Body of pancreas (tissue), 4 donors: ENCODE data around the gene CLINT1. TPM values are rescaled to one million over a fixed set of nuclear protein-coding genes. Genes with fewer than 3 reads are reported as not detected.
A peak's percentile ranks its signal among the peaks of the same experiment; 100 is the strongest.

Source experiments
- ATAC-seq: fragments of 150-250 bp; one replicate; pipeline ENCODE4 v1.9.1; 2016
- DNase-seq, 4 donors: peaks; one replicate each; pipeline ENCODE4 v3.0.0-alpha.2; 2019
- H3K27ac ChIP-seq, 4 donors: fragments of 200-600 bp; sonication (generic); 1 replicate in 3 of 4; 2 replicates in 1 of 4; pipeline versions ENCODE4 v1.5.1 to v1.6.1; 2016 to 2019; ENCODE audit warnings: mild to moderate bottlenecking in 1 of 4, mixed read lengths in 1 of 4, moderate library complexity in 1 of 4
- H3K27me3 ChIP-seq, 2 donors: fragments of 200-600 bp; sonication (generic); one replicate each; pipeline ENCODE4 v1.6.0; 2016; ENCODE audit warnings: mild to moderate bottlenecking in 1 of 2
- H3K36me3 ChIP-seq, 2 donors: fragments of 200-600 bp; sonication (generic); replicated peaks in 1 of 2; 2 replicates each; pipeline ENCODE4 v1.5.1; 2016; ENCODE audit warnings: low read depth in 2 of 2; ENCODE audit not compliant: insufficient read depth in 1 of 2
- H3K4me1 ChIP-seq: fragments of 200-600 bp; sonication (generic); one replicate; pipeline ENCODE4 v1.6.0; 2016
- H3K4me3 ChIP-seq, 2 donors: fragments of 200-600 bp; sonication (generic); 1 replicate in 1 of 2; 2 replicates in 1 of 2; pipeline ENCODE4 v1.5.1; 2016 to 2019
- H3K9me3 ChIP-seq, 3 donors: fragments of 200-600 bp; sonication (generic); 1 replicate in 2 of 3; 2 replicates in 1 of 3; pipeline ENCODE4 v1.5.1; 2016
- POLR2A ChIP-seq, 3 donors: fragments of 450-650 bp; IDR thresholded peaks; one replicate each; pipeline ENCODE4 v1.6.1; 2016; ENCODE audit warnings: antibody characterized with exemption in 3 of 3, mild to moderate bottlenecking in 2 of 3
- WGBS, 2 donors: methylation state at CpG; one replicate each; pipeline ENCODE4 v1.1.5; 2017; 5-methylcytosine and 5-hydroxymethylcytosine counted together
- intact Hi-C: fragments of 100-400 bp; cut with DNase I; formaldehyde crosslinking; loops from one replicate; pipeline ENCODE4 v1.15.1; 2023
- total RNA-seq, 2 donors: library from RNA; depleted of rRNA; stranded (reverse); fragments of >200 nt; gene quantifications; one replicate each; pipeline ENCODE4 v1.1.0, GENCODE V29; 2016
- TF ChIP-seq, protein P1 (sequence below), 7 experiments: fragments of 450-650 bp in 4 of 7; fragments of 200-600 bp in 3 of 7; sonication (generic) in 3 of 7; IDR thresholded peaks; one replicate each; pipeline ENCODE4 v1.5.1; 2016 to 2019; ENCODE audit warnings: antibody characterized with exemption in 7 of 7

CLINT1 gene
- total RNA-seq, 2 donors from 2014 or later = 59.0 to 75.8 TPM

DNA sequence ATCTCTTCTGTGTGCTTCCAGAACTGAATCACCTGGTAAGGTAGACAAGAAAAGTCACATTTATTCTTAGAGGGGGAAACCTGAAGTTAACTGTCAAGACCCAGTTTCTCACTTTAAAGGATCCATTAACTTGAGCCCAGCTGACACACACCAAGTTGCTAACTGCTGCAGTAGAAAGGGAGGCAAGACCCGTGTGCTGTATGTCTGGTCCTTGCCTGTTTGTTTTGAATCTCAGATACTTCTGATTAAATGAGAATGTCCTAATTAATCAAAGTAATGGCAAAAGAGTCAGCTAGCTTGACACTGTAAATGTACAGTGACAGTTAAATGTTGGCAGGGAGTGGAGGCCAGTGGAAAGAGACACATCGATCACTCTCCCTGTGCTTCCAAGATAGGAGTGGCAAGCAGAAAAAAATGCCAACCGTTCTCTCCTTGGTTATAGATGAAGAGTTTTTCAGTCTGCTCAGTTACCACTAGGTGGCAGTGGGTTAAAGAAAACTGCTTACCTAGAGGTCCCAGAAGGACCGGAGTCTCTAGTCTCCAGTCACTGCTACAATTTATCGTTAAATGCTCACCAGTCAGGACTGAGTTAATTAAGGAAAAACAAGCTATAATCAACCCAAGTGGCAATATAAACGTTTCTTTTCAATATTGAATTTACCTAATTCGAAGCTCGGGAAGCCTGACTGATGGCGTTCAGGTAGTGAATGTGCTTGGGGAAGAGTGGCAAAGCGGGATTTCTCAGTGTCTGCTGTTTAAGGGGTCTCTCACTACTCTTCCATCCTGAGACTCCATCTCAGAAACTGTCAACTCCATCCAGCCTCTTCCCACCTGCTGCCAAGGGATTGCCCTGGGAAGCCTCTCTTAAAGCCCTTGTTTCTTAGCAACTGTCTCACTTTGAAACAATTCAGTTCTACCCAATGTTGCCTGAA lies 97.0 kb downstream of the CLINT1 start:
- Histone ChIP-seq H3K27me3 (no peaks in the 10 kb centered on the region), H3K9me3 (no peaks in the 10 kb centered on the region), H3K27ac (no peak overlapping the region), H3K4me3 (no peak overlapping the region), H3K36me3 (no peaks in the 10 kb centered on the region), H3K4me1 (peaks cover 9% of the 10 kb centered on the region)
- WGBS, 2 donors = 24 to 25% methylated on average over 10 of the region's 10 CpGs
- DNase-seq (peak in 3 of 4 donors; percentile 10 to 63 (median 39)), ATAC-seq (peak; percentile 78)
- intact Hi-C loops = no loop called here
- TF ChIP-seq, protein P1, sequence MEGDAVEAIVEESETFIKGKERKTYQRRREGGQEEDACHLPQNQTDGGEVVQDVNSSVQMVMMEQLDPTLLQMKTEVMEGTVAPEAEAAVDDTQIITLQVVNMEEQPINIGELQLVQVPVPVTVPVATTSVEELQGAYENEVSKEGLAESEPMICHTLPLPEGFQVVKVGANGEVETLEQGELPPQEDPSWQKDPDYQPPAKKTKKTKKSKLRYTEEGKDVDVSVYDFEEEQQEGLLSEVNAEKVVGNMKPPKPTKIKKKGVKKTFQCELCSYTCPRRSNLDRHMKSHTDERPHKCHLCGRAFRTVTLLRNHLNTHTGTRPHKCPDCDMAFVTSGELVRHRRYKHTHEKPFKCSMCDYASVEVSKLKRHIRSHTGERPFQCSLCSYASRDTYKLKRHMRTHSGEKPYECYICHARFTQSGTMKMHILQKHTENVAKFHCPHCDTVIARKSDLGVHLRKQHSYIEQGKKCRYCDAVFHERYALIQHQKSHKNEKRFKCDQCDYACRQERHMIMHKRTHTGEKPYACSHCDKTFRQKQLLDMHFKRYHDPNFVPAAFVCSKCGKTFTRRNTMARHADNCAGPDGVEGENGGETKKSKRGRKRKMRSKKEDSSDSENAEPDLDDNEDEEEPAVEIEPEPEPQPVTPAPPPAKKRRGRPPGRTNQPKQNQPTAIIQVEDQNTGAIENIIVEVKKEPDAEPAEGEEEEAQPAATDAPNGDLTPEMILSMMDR (IDR thresholded peaks at IDR 0.05) = peak; percentile 49 to 80 (median 69)
- TF ChIP-seq POLR2A (IDR thresholded peaks at IDR 0.05) = no peak

DNA sequence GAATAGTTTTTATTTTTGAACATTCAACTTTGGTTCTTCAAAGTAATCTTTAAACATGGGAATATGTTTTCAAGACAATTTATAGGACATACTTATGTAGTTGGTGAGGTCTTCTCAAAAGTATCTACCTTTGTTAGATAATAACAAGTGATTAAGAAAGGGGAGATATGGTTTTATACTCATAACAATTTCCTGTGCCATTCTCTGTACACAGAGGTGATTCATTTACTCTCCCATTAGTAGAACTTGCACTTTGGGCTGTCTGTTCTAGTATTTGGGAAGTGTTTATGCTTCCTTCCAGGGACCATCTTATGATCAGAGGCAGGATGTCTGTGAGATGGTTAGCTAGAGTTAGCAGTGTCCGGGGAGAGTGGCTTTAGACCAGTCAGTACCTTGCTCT lies 100.2 kb downstream of the CLINT1 start:
- Histone ChIP-seq H3K36me3 (peaks cover 7 to 9% of the 10 kb centered on the region in 2 donors), H3K27me3 (no peaks in the 10 kb centered on the region), H3K9me3 (no peaks in the 10 kb centered on the region), H3K27ac (no peak overlapping the region), H3K4me3 (no peak overlapping the region), H3K4me1 (peaks cover 9% of the 10 kb centered on the region)
- 80 to 81% methylated on average over 1 of the region's 1 CpG for WGBS, 2 donors
- no peak for TF ChIP-seq POLR2A (IDR thresholded peaks at IDR 0.05)
- TF ChIP-seq, protein P1 (IDR thresholded peaks at IDR 0.05) = no peak
- intact Hi-C loops = no loop called here
- no peak for ATAC-seq
- no peak for DNase-seq

DNA sequence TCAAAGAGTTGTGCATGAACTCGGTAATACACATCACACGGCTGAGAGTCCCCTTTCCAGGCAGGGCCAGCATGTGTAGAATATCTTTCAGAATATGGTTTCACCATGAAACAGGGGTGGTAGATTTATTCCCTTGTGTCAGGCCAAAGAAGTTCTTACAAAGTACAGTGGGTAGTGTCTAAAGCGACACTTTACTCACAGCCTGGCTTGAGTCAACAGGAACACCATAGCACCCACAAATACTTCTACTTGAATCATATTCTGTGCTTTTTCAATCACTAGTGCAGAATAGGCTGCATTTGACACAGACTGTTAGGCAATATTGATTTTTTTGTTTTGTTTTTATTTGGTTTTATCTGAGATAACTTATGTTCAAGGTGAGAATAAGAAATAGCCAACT lies 102.8 kb downstream of the CLINT1 start:
- Histone ChIP-seq H3K9me3 (no peaks in the 10 kb centered on the region), H3K27ac (no peak overlapping the region), H3K27me3 (no peaks in the 10 kb centered on the region), H3K4me1 (no peaks in the 10 kb centered on the region), H3K36me3 (peaks cover 7 to 19% of the 10 kb centered on the region in 2 donors), H3K4me3 (no peak overlapping the region)
- intact Hi-C loops = no loop called here
- TF ChIP-seq, protein P1 (IDR thresholded peaks at IDR 0.05) = no peak
- no peak for TF ChIP-seq POLR2A (IDR thresholded peaks at IDR 0.05)
- ATAC-seq (no peak), DNase-seq (no peak)
- WGBS, 2 donors = 87 to 100% methylated on average over 3 of the region's 3 CpGs

DNA sequence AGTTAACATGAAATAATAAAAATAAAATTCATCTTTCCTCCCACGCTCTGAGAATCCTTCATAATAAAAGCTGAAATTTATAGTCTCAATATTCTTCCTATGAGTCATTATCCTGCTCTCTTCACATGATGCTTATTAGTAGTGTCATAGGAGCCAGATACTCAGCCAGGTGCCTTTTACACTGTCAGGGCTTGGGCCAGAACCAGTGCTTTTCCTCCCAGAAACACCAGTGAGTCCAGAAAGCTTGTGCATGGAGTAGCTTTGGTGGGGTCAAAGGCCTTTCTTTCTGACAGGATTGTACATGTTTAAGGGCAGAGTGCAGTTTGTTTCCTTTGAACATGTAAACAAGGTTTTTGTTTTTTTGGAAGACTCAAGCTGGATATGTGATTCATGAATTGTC lies 108.6 kb downstream of the CLINT1 start:
- DNase-seq (no peak), ATAC-seq (no peak)
- WGBS, 2 donors = 94% methylated on average over 1 of the region's 1 CpG
- intact Hi-C loops = no loop called here
- Histone ChIP-seq H3K9me3 (no peaks in the 10 kb centered on the region), H3K27me3 (no peaks in the 10 kb centered on the region), H3K4me3 (no peak overlapping the region), H3K4me1 (peaks cover 2% of the 10 kb centered on the region), H3K36me3 (peaks cover 4 to 17% of the 10 kb centered on the region in 2 donors), H3K27ac (no peak overlapping the region)
- TF ChIP-seq POLR2A (IDR thresholded peaks at IDR 0.05) = no peak
- TF ChIP-seq, protein P1 (IDR thresholded peaks at IDR 0.05) = no peak
